Stimulated activated CD4-positive, alpha-beta T cell treated with anti-CD3 and anti-CD28 coated beads, Interleukin-15, amount 100 ng/mL, for 1 hour (primary cell): ENCODE results near the gene ORMDL3.
A peak's percentile ranks its signal among the peaks of the same experiment; 100 is the strongest.

Experiments used
- DNase-seq, 2 donors: peaks; one replicate each; pipeline ENCODE4 v3.0.0-alpha.2; 2020; ENCODE audit warnings: low read depth in 1 of 2, low spot score in 1 of 2

The ORMDL3 gene

GRCh38 chr17:39927101-39927928 is at the start of gene ORMDL3, which contains the start of gene LRRC3C:
ORMDL3 (minus strand) TSS chr17:39927601; CDS start chr17:39924203, 3,398 bp downstream.
LRRC3C (plus strand) TSS chr17:39927732; CDS start chr17:39941524, 13,792 bp downstream.
- DNase-seq, result peak; percentile 79 to 85

GRCh38 chr17:39975801-39976200 is 48.4 kb upstream of the ORMDL3 start:
- DNase-seq, result no peak

GRCh38 chr17:39974433-39974832 is 47.0 kb upstream of the ORMDL3 start:
- DNase-seq, result no peak

GRCh38 chr17:39973496-39973895 is 46.1 kb upstream of the ORMDL3 start:
- no peak for DNase-seq

- no peak for DNase-seq
These were observed 44.9 kb upstream of the ORMDL3 start for GRCh38 chr17:39972271-39972670.

- DNase-seq, result no peak
These were observed 43.7 kb upstream of the ORMDL3 start for GRCh38 chr17:39971076-39971603.

- DNase-seq, result no peak
These were observed 42.8 kb upstream of the ORMDL3 start for GRCh38 chr17:39970157-39970692.

- no peak for DNase-seq
These were observed 42.0 kb upstream of the ORMDL3 start for GRCh38 chr17:39969375-39969774.

- no peak for DNase-seq
These were observed 41.4 kb upstream of the ORMDL3 start for GRCh38 chr17:39968761-39969160.

GRCh38 chr17:39966771-39967170 is 39.4 kb upstream of the ORMDL3 start:
- no peak for DNase-seq

GRCh38 chr17:39965017-39965699 is 37.8 kb upstream of the ORMDL3 start:
- no peak for DNase-seq

GRCh38 chr17:39963829-39964228 is 36.4 kb upstream of the ORMDL3 start:
- DNase-seq, result peak in 1 of 2 donors; percentile 25

- DNase-seq, result no peak
These were observed 35.3 kb upstream of the ORMDL3 start, which contains the start of gene GSDMA for GRCh38 chr17:39962642-39963220. GSDMA (plus strand) TSS chr17:39963004; CDS start chr17:39965688, 2,684 bp downstream.

- no peak for DNase-seq
These were observed 33.2 kb upstream of the ORMDL3 start for GRCh38 chr17:39960524-39961041.

GRCh38 chr17:39955726-39956225 is 28.4 kb upstream of the ORMDL3 start:
- no peak for DNase-seq

GRCh38 chr17:39954876-39955275 is 27.5 kb upstream of the ORMDL3 start:
- DNase-seq, result no peak

- DNase-seq, result no peak
These were observed 26.1 kb upstream of the ORMDL3 start for GRCh38 chr17:39953471-39953888.

GRCh38 chr17:39952680-39953470 is 25.5 kb upstream of the ORMDL3 start:
- peak; percentile 78 to 93 for DNase-seq

GRCh38 chr17:39951924-39952679 is 24.7 kb upstream of the ORMDL3 start:
- no peak for DNase-seq
